Osteoblast (primary cell): ENCODE measurements around the gene NAE1. TPM values are rescaled to one million over a fixed set of nuclear protein-coding genes. Genes with fewer than 3 reads are reported as not detected.
A peak's percentile ranks its signal among the peaks of the same experiment; 100 is the strongest.

Source experiments
- DNase-seq: peaks from one replicate; pipeline ENCODE4 v3.0.0; 2011; ENCODE audit warnings: low spot score, mixed read lengths; ENCODE audit not compliant: insufficient read length; ENCODE audit errors: missing footprints
- H2AFZ ChIP-seq: 2 replicates; pipeline ENCODE4 v1.6.0; 2011; ENCODE audit warnings: mild to moderate bottlenecking, low read length
- H3K27ac ChIP-seq: 2 replicates; pipeline ENCODE4 v1.5.1; 2011; ENCODE audit warnings: mild to moderate bottlenecking, low read depth, low read length, moderate library complexity
- H3K27me3 ChIP-seq: 2 replicates; pipeline ENCODE4 v1.6.0; 2012; ENCODE audit warnings: mild to moderate bottlenecking, control low read depth, inconsistent platforms, low read length, moderate library complexity; ENCODE audit not compliant: insufficient read depth
- H3K36me3 ChIP-seq: 2 replicates; pipeline ENCODE4 v1.5.1; 2011; ENCODE audit warnings: mild to moderate bottlenecking, low read length, control low read depth, moderate library complexity; ENCODE audit not compliant: insufficient read depth
- H3K4me1 ChIP-seq: 2 replicates; pipeline ENCODE4 v1.5.1; 2011; ENCODE audit warnings: mild to moderate bottlenecking, low read length, control low read depth, moderate library complexity; ENCODE audit not compliant: insufficient read depth
- H3K4me2 ChIP-seq: 2 replicates; pipeline ENCODE4 v1.6.0; 2011; ENCODE audit warnings: mild to moderate bottlenecking, low read length; ENCODE audit not compliant: insufficient read depth
- H3K4me3 ChIP-seq: fragments of 200-600 bp; sonication (generic); 3 replicates; pipeline ENCODE4 v1.5.1; 2012; ENCODE audit warnings: mild to moderate bottlenecking, low read length, inconsistent platforms; ENCODE audit not compliant: insufficient read depth
- H3K79me2 ChIP-seq: 2 replicates; pipeline ENCODE4 v1.6.0; 2012; ENCODE audit warnings: mild to moderate bottlenecking, low read length, control low read depth, inconsistent platforms; ENCODE audit not compliant: insufficient read depth
- H3K9me3 ChIP-seq: 2 replicates; pipeline ENCODE4 v1.5.1; 2011; ENCODE audit warnings: low read depth, low read length, control low read depth
- H4K20me1 ChIP-seq: 2 replicates; pipeline ENCODE4 v1.6.0; 2012; ENCODE audit warnings: mild to moderate bottlenecking, low read length, control low read depth; ENCODE audit not compliant: insufficient read depth
- CTCF ChIP-seq: IDR thresholded peaks from 2 replicates; pipeline ENCODE4 v1.5.1; 2011; ENCODE audit warnings: mild to moderate bottlenecking, low read depth, low read length, moderate library complexity; ENCODE audit errors: extremely low read depth
- total RNA-seq: library from RNA; depleted of rRNA; stranded (reverse); fragments of >200 nt; gene quantifications from 2 replicates; pipeline ENCODE4 v1.2.3, GENCODE V29; 2012

The NAE1 gene
- 73.5 and 84.6 TPM in 2 replicates for total RNA-seq

- Histone ChIP-seq H3K9me3 (no peaks in the 10 kb centered on the region), H3K4me3 (peak within 1 kb of the TSS; percentile 84), H3K27ac (peak within 1 kb of the TSS; percentile 61), H3K36me3 (peaks cover 19% of the 10 kb centered on the region), H3K79me2 (peaks cover 44% of the 10 kb centered on the region), H3K4me2 (peak within 1 kb of the TSS; percentile 63), H4K20me1 (peaks cover 28% of the 10 kb centered on the region), H3K4me1 (peaks cover 20% of the 10 kb centered on the region), H3K27me3 (no peaks in the 10 kb centered on the region), H2AFZ (peak within 1 kb of the TSS; percentile 80)
- peak; percentile 89 for TF ChIP-seq CTCF
- DNase-seq = peak; percentile 98
Observed at GRCh38 chr16:66830422-66831404, at the start of gene NAE1. Gene NAE1 (minus strand): TSS chr16:66830976. CDS start chr16:66830899, 77 bp downstream.

GRCh38 chr16:66878067-66878466, 47.3 kb upstream of the NAE1 start:
- peak overlapping the region; percentile 60 for H3K4me2 ChIP-seq
- peaks cover 38% of the 10 kb centered on the region for H3K4me1 ChIP-seq
- H4K20me1 ChIP-seq = peaks cover 3% of the 10 kb centered on the region
- no peak for DNase-seq
- H3K27me3 ChIP-seq = no peaks in the 10 kb centered on the region
- no peak overlapping the region for H3K27ac ChIP-seq
- H3K9me3 ChIP-seq = no peaks in the 10 kb centered on the region
- peaks cover 19% of the 10 kb centered on the region for H3K79me2 ChIP-seq
- peak overlapping the region; percentile 56 for H2AFZ ChIP-seq
- no peaks in the 10 kb centered on the region for H3K36me3 ChIP-seq
- peak overlapping the region; percentile 49 for H3K4me3 ChIP-seq
- no peak for TF ChIP-seq CTCF

GRCh38 chr16:66874079-66874775, 43.5 kb upstream of the NAE1 start:
- no peaks in the 10 kb centered on the region for H3K9me3 ChIP-seq
- no peaks in the 10 kb centered on the region for H3K36me3 ChIP-seq
- no peaks in the 10 kb centered on the region for H4K20me1 ChIP-seq
- H3K27me3 ChIP-seq = no peaks in the 10 kb centered on the region
- peak overlapping the region; percentile 71 for H3K27ac ChIP-seq
- no peak for TF ChIP-seq CTCF
- no peak overlapping the region for H2AFZ ChIP-seq
- DNase-seq = no peak
- H3K4me3 ChIP-seq = no peak overlapping the region
- no peaks in the 10 kb centered on the region for H3K79me2 ChIP-seq
- H3K4me1 ChIP-seq = peaks cover 35% of the 10 kb centered on the region
- peak overlapping the region; percentile 65 for H3K4me2 ChIP-seq

GRCh38 chr16:66873685-66874055, 42.9 kb upstream of the NAE1 start:
- Histone ChIP-seq H4K20me1 (no peaks in the 10 kb centered on the region), H3K4me2 (no peak overlapping the region), H3K27me3 (no peaks in the 10 kb centered on the region), H3K36me3 (no peaks in the 10 kb centered on the region), H2AFZ (no peak overlapping the region), H3K27ac (no peak overlapping the region), H3K4me1 (peaks cover 35% of the 10 kb centered on the region), H3K9me3 (no peaks in the 10 kb centered on the region), H3K4me3 (no peak overlapping the region), H3K79me2 (no peaks in the 10 kb centered on the region)
- TF ChIP-seq CTCF = no peak
- no peak for DNase-seq
